ENCODE measurements around the gene RSPH6A. TPM values are rescaled to one million over a fixed set of nuclear protein-coding genes. Genes with fewer than 3 reads are reported as not detected.

Gene RSPH6A
- polyA plus RNA-seq, 1 donor from 2014 or later: not detected

DNA sequence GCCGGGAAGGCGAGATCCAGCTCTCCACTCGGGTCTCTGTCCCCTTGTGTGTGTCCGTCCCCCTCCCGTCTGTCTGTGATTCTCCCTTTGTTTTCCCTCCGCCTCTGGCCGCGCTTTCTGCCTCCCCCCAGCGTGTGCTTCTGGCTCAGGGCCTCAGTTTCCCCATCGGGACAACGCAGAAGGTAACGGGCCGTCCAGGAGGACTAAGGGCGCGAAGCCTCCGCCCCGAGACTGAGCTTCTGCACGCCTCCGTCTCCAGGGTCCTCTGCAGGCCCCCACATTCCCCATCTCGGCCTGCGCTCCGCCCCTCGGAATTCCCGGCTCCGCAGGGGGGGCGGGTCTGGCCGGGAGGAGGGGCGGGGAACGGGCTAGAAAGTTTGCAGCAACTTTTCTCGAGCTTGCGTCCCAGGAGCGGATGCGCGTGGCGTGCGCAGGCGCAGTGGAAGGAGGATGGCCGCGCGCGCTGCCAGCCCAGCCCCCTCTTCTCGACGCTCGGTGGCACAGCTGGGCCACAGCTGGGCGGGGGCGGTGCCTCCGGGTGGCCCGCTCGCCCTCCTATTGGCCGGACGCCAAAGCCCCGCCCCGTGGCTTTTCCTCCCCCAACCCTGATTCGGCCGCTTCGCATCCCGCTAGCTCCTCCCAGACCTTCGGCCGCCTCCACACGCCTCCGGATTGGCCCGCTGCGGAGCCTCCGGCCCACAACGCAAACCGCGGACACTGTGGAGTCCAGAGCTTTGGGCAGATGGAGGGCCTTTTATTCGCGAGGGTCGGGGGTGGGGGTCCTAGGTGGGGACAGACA lies 45.9 kb downstream of the RSPH6A start, which contains the start of gene SIX5:
Gene SIX5, minus strand, starts transcription at position 269 of the 799 bp plus-strand sequence. CDS start 408 bp downstream, outside the sequence.
- Histone ChIP-seq H3K9me2 (ENCODE audit: insufficient read depth, low read length) (no peaks in the 10 kb centered on the region), H3K4me2 (ENCODE audit: low read length) (peak within 1 kb of the TSS; percentile 82), H2AFZ (ENCODE audit: low read depth, low read length) (no peak within 1 kb of the TSS), H4K20me1 (ENCODE audit: insufficient read depth) (no peaks in the 10 kb centered on the region), H3K79me2 (replicated peaks; ENCODE audit: insufficient read depth, low read length) (no peaks in the 10 kb centered on the region), H3K27me3 (ENCODE audit: insufficient read depth, low read depth, low read length) (peaks cover 22% of the 10 kb centered on the region), H3K9ac (ENCODE audit: low read length) (peak within 1 kb of the TSS; percentile 66), H3K9me3 (ENCODE audit: low read length) (no peaks in the 10 kb centered on the region), H3K27ac (ENCODE audit: low read length) (peak within 1 kb of the TSS; percentile 73), H3F3A (ENCODE audit: insufficient read depth, low read length, poor library complexity, severe bottlenecking) (no peaks in the 10 kb centered on the region), H3K4me3 (ENCODE audit: low read length) (peak within 1 kb of the TSS; percentile 68), H3K36me3 (ENCODE audit: insufficient read depth, low read length) (no peaks in the 10 kb centered on the region)
- TF ChIP-seq MXI1 (conservative IDR thresholded peaks at IDR 0.05; ENCODE audit: poor library complexity, severe bottlenecking): no peak
- TF ChIP-seq, protein P1, sequence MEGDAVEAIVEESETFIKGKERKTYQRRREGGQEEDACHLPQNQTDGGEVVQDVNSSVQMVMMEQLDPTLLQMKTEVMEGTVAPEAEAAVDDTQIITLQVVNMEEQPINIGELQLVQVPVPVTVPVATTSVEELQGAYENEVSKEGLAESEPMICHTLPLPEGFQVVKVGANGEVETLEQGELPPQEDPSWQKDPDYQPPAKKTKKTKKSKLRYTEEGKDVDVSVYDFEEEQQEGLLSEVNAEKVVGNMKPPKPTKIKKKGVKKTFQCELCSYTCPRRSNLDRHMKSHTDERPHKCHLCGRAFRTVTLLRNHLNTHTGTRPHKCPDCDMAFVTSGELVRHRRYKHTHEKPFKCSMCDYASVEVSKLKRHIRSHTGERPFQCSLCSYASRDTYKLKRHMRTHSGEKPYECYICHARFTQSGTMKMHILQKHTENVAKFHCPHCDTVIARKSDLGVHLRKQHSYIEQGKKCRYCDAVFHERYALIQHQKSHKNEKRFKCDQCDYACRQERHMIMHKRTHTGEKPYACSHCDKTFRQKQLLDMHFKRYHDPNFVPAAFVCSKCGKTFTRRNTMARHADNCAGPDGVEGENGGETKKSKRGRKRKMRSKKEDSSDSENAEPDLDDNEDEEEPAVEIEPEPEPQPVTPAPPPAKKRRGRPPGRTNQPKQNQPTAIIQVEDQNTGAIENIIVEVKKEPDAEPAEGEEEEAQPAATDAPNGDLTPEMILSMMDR (IDR thresholded peaks at IDR 0.05; ENCODE audit: poor library complexity, severe bottlenecking): no peak
- peak; percentile 30 for TF ChIP-seq EP300 (conservative IDR thresholded peaks at IDR 0.05; ENCODE audit: poor library complexity, severe bottlenecking)
- TF ChIP-seq TAF1 (IDR thresholded peaks at IDR 0.05; ENCODE audit: low read depth): no peak

DNA sequence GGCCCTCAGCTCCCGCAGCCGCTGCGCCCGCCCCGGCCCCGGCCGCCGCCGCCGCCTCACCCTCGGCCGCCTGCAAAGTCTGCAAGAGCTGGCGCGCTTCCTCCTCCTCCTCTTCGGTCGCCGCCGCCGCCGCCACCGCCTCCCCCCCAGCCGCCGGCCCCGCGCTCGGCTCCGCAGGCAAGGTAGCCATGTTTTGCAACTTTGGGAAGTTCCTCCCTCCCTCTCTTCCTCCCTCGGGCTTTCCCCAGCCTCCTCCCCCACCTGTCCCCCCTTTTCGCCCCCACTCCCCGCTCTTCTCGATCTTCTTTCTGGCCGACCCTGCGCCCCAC lies 46.5 kb downstream of the RSPH6A start:
- H3K9me2 ChIP-seq (ENCODE audit: insufficient read depth, low read length): no peaks in the 10 kb centered on the region
- no peak overlapping the region for H2AFZ ChIP-seq (ENCODE audit: low read depth, low read length)
- TF ChIP-seq, protein P2, sequence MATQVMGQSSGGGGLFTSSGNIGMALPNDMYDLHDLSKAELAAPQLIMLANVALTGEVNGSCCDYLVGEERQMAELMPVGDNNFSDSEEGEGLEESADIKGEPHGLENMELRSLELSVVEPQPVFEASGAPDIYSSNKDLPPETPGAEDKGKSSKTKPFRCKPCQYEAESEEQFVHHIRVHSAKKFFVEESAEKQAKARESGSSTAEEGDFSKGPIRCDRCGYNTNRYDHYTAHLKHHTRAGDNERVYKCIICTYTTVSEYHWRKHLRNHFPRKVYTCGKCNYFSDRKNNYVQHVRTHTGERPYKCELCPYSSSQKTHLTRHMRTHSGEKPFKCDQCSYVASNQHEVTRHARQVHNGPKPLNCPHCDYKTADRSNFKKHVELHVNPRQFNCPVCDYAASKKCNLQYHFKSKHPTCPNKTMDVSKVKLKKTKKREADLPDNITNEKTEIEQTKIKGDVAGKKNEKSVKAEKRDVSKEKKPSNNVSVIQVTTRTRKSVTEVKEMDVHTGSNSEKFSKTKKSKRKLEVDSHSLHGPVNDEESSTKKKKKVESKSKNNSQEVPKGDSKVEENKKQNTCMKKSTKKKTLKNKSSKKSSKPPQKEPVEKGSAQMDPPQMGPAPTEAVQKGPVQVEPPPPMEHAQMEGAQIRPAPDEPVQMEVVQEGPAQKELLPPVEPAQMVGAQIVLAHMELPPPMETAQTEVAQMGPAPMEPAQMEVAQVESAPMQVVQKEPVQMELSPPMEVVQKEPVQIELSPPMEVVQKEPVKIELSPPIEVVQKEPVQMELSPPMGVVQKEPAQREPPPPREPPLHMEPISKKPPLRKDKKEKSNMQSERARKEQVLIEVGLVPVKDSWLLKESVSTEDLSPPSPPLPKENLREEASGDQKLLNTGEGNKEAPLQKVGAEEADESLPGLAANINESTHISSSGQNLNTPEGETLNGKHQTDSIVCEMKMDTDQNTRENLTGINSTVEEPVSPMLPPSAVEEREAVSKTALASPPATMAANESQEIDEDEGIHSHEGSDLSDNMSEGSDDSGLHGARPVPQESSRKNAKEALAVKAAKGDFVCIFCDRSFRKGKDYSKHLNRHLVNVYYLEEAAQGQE (IDR thresholded peaks at IDR 0.05; ENCODE audit: borderline replicate concordance): no peak
- no peak for TF ChIP-seq POLR2AphosphoS5 (IDR thresholded peaks at IDR 0.05)
- no peak for TF ChIP-seq EZH2 (IDR thresholded peaks at IDR 0.05; ENCODE audit: borderline replicate concordance, insufficient read depth, low read length, poor library complexity, severe bottlenecking)
- no peak for TF ChIP-seq TAF1 (IDR thresholded peaks at IDR 0.05; ENCODE audit: low read depth)
- TF ChIP-seq, protein P1 (IDR thresholded peaks at IDR 0.05; ENCODE audit: poor library complexity, severe bottlenecking): no peak
- TF ChIP-seq EP300 (conservative IDR thresholded peaks at IDR 0.05; ENCODE audit: poor library complexity, severe bottlenecking): no peak
- TF ChIP-seq MXI1 (conservative IDR thresholded peaks at IDR 0.05; ENCODE audit: poor library complexity, severe bottlenecking): no peak
- no peak for TF ChIP-seq RAD21 (conservative IDR thresholded peaks at IDR 0.05)
- no peak for TF ChIP-seq SMC3 (conservative IDR thresholded peaks at IDR 0.05; ENCODE audit: poor library complexity)
- H3K4me2 ChIP-seq (ENCODE audit: low read length): peak overlapping the region; percentile 82
- H3K27ac ChIP-seq (ENCODE audit: low read length): no peak overlapping the region
- H3K9me3 ChIP-seq (ENCODE audit: low read length): no peaks in the 10 kb centered on the region
- no peaks in the 10 kb centered on the region for H4K20me1 ChIP-seq (ENCODE audit: insufficient read depth)
- H3K9ac ChIP-seq (ENCODE audit: low read length): no peak overlapping the region
- no peaks in the 10 kb centered on the region for H3F3A ChIP-seq (ENCODE audit: insufficient read depth, low read length, poor library complexity, severe bottlenecking)
- H3K36me3 ChIP-seq (ENCODE audit: insufficient read depth, low read length): no peaks in the 10 kb centered on the region
- H3K27me3 ChIP-seq (ENCODE audit: insufficient read depth, low read depth, low read length): peaks cover 22% of the 10 kb centered on the region
- no peaks in the 10 kb centered on the region for H3K79me2 ChIP-seq (replicated peaks; ENCODE audit: insufficient read depth, low read length)
- peak overlapping the region; percentile 68 for H3K4me3 ChIP-seq (ENCODE audit: low read length)
